ENCODE data around the gene SPTBN1.

Gene SPTBN1

GRCh38 chr2:54624591-54625071 lies 168.5 kb downstream of the SPTBN1 start:
- Histone ChIP-seq H4K20me1 (ENCODE audit: insufficient read depth, low read length) (no peaks in the 10 kb centered on the region), H2AFZ (ENCODE audit: low read length) (no peak overlapping the region), H3K9me2 (ENCODE audit: low read depth, low read length) (no peaks in the 10 kb centered on the region), H3K27ac (ENCODE audit: low read depth, low read length, poor library complexity, severe bottlenecking) (no peak overlapping the region), H3K36me3 (ENCODE audit: insufficient read depth, low read length) (peaks cover 65% of the 10 kb centered on the region), H3K9me3 (ENCODE audit: low read length) (no peaks in the 10 kb centered on the region), H3K4me3 (ENCODE audit: low read depth, low read length, poor library complexity, severe bottlenecking) (no peak overlapping the region), H3F3A (ENCODE audit: insufficient read depth, low read length) (no peaks in the 10 kb centered on the region), H3K9ac (ENCODE audit: low read length) (no peak overlapping the region), H3K4me2 (ENCODE audit: low read length) (no peak overlapping the region), H3K79me2 (ENCODE audit: insufficient read depth, low read length) (no peaks in the 10 kb centered on the region), H3K4me1 (ENCODE audit: insufficient read depth, low read length, severe bottlenecking) (peaks cover 15% of the 10 kb centered on the region), H3K27me3 (ENCODE audit: insufficient read depth, low read length) (no peaks in the 10 kb centered on the region)
- TF ChIP-seq EZH2 (IDR thresholded peaks at IDR 0.05; ENCODE audit: borderline replicate concordance, low read length) = no peak
- no peak for TF ChIP-seq CTCF (IDR thresholded peaks at IDR 0.05; ENCODE audit: low read length)

- H3K9me2 ChIP-seq (ENCODE audit: low read depth, low read length) = no peaks in the 10 kb centered on the region
- no peak overlapping the region for H3K9ac ChIP-seq (ENCODE audit: low read length)
Measured at GRCh38 chr2:54626131-54626530, 170.0 kb downstream of the SPTBN1 start.

GRCh38 chr2:54626884-54627283 lies 170.8 kb downstream of the SPTBN1 start:
- H2AFZ ChIP-seq (ENCODE audit: low read length) = no peak overlapping the region
- no peaks in the 10 kb centered on the region for H3F3A ChIP-seq (ENCODE audit: insufficient read depth, low read length)
- H3K27ac ChIP-seq (ENCODE audit: low read depth, low read length, poor library complexity, severe bottlenecking) = no peak overlapping the region
- no peak overlapping the region for H3K4me2 ChIP-seq (ENCODE audit: low read length)
- no peaks in the 10 kb centered on the region for H3K79me2 ChIP-seq (ENCODE audit: insufficient read depth, low read length)
- no peak overlapping the region for H3K4me3 ChIP-seq (ENCODE audit: low read depth, low read length, poor library complexity, severe bottlenecking)
- H4K20me1 ChIP-seq (ENCODE audit: insufficient read depth, low read length) = no peaks in the 10 kb centered on the region
- TF ChIP-seq CTCF (IDR thresholded peaks at IDR 0.05; ENCODE audit: low read length) = no peak
- no peak for TF ChIP-seq EZH2 (IDR thresholded peaks at IDR 0.05; ENCODE audit: borderline replicate concordance, low read length)
- no peak overlapping the region for H3K9ac ChIP-seq (ENCODE audit: low read length)
- H3K27me3 ChIP-seq (ENCODE audit: insufficient read depth, low read length) = no peaks in the 10 kb centered on the region
- H3K36me3 ChIP-seq (ENCODE audit: insufficient read depth, low read length) = peaks cover 85% of the 10 kb centered on the region
- no peaks in the 10 kb centered on the region for H3K9me2 ChIP-seq (ENCODE audit: low read depth, low read length)
- H3K9me3 ChIP-seq (ENCODE audit: low read length) = no peaks in the 10 kb centered on the region
- H3K4me1 ChIP-seq (ENCODE audit: insufficient read depth, low read length, severe bottlenecking) = peaks cover 23% of the 10 kb centered on the region

More at GRCh38 chr2:54626131-54626530, 170.0 kb downstream of the SPTBN1 start:
- H3K79me2 ChIP-seq (ENCODE audit: insufficient read depth, low read length) = no peaks in the 10 kb centered on the region
- no peaks in the 10 kb centered on the region for H4K20me1 ChIP-seq (ENCODE audit: insufficient read depth, low read length)
- TF ChIP-seq EZH2 (IDR thresholded peaks at IDR 0.05; ENCODE audit: borderline replicate concordance, low read length) = no peak
- no peak for TF ChIP-seq CTCF (IDR thresholded peaks at IDR 0.05; ENCODE audit: low read length)
- no peak overlapping the region for H2AFZ ChIP-seq (ENCODE audit: low read length)
- H3F3A ChIP-seq (ENCODE audit: insufficient read depth, low read length) = no peaks in the 10 kb centered on the region
- H3K4me2 ChIP-seq (ENCODE audit: low read length) = no peak overlapping the region
- H3K27me3 ChIP-seq (ENCODE audit: insufficient read depth, low read length) = no peaks in the 10 kb centered on the region
- peaks cover 80% of the 10 kb centered on the region for H3K36me3 ChIP-seq (ENCODE audit: insufficient read depth, low read length)
- peaks cover 23% of the 10 kb centered on the region for H3K4me1 ChIP-seq (ENCODE audit: insufficient read depth, low read length, severe bottlenecking)
- no peaks in the 10 kb centered on the region for H3K9me3 ChIP-seq (ENCODE audit: low read length)
- H3K27ac ChIP-seq (ENCODE audit: low read depth, low read length, poor library complexity, severe bottlenecking) = no peak overlapping the region
- no peak overlapping the region for H3K4me3 ChIP-seq (ENCODE audit: low read depth, low read length, poor library complexity, severe bottlenecking)

Measured in OCI-LY1 (cell line).